Right kidney (tissue), 1 donor: ENCODE results near the gene PTPRG.

Source experiments
- DNase-seq: peaks from one replicate; pipeline ENCODE4 v3.0.0-alpha.2; 2016

The PTPRG gene

DNA sequence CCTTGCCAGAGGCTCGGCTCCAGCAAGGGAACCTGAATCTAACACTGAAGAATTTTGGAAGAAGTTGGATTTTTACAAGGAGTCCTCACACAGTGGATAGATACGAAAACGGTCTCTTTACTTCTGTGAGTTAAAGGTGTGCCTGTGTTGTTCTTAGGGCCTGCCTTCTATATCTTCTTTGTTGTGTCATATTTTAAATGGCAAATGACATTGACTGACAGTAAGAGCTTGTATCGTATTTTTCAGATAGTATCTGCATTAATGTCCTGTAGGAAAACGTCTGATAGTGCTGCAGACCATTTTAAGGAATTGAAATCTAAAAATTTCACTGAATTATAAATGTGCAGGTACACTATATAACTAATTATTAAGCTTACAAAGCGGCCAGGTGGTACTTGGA, 56.3 kb downstream of the PTPRG start:
- no peak for DNase-seq

GRCh38 chr3:61618231-61618630, 56.9 kb downstream of the PTPRG start:
- DNase-seq, result no peak

DNA sequence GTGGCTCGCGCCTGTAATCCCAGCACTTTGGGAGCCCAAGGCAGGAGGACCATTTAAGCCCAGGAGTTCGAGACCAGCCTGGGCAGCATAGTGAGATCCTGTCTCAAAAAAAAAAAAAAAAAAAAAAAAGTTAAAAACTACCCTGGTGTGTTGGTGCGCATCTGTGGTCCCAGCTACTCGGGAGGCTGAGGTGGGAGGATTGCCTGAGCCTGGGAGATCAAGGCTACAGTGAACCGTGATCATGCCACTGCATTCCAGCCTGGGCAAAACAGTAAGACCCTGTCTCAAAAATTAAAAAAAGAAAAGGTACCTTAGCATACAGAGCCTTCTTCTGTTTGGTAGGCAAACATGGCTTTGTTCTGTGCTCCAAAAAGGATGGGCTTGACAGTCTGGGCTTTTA, 57.5 kb downstream of the PTPRG start:
- DNase-seq, result no peak

GRCh38 chr3:61620073-61620472, 58.7 kb downstream of the PTPRG start:
- DNase-seq, result no peak

DNA sequence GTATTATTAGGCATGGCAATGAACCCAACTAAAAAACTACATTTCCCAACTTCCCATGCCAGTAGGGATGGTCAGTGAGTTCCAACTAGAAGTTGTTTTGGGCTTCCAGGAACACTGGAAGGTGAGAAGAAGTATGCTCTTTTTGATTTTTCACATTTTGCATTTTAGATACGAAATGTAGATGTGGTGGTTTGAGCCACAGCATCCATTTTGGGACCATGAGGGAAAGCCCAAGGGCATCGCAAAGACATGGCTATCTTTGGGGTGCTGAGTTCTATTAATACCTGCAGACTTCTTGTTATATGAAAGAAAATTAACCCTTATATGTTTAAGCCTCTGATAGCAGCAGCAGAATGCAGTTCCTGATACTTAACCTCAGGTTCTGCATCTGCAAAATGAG, 62.9 kb downstream of the PTPRG start:
- no peak for DNase-seq

GRCh38 chr3:61625429-61625828, 64.1 kb downstream of the PTPRG start:
- no peak for DNase-seq

GRCh38 chr3:61626484-61626883, 65.1 kb downstream of the PTPRG start:
- DNase-seq, result no peak

DNA sequence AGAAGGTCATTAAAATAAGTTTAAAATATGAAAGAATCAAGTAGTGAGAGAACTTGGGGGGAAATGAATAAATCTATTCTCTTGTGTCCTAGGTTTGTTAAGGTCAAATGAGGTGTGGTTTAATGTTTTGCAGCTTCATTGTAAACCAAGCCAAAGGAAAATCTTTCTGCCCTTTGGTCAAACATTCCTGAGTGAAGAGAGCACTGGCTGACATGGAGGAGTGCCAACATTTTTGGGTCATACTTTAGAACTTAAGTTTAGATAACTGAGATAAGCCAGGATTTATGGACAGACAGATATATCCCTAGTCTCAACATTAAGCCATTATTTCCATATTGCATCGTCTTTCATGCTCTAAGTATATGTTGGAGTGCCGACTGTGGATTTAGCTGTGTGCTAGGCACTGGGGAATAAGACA, 66.4 kb downstream of the PTPRG start:
- no peak for DNase-seq

DNA sequence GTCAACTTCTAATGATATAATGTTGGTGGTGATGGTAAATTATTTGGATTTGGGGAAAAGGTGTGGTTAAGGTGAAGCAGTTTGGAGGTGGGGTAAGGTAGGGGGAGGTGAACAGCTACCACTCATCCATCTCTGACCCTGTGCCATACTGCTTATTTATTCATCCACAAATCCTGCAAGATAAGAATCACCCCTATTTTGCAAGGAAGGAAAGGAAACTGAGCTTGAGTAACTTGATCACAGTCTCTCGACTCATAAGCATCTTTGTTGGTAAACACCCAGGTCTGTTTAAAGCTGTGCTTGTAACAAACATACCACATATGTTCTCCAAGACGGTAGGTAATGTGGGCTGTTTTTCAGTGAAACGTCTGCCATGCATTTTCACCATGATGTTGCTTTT, 67.3 kb downstream of the PTPRG start:
- no peak for DNase-seq

- no peak for DNase-seq
Observed at GRCh38 chr3:61629442-61629841, 68.1 kb downstream of the PTPRG start.

DNA sequence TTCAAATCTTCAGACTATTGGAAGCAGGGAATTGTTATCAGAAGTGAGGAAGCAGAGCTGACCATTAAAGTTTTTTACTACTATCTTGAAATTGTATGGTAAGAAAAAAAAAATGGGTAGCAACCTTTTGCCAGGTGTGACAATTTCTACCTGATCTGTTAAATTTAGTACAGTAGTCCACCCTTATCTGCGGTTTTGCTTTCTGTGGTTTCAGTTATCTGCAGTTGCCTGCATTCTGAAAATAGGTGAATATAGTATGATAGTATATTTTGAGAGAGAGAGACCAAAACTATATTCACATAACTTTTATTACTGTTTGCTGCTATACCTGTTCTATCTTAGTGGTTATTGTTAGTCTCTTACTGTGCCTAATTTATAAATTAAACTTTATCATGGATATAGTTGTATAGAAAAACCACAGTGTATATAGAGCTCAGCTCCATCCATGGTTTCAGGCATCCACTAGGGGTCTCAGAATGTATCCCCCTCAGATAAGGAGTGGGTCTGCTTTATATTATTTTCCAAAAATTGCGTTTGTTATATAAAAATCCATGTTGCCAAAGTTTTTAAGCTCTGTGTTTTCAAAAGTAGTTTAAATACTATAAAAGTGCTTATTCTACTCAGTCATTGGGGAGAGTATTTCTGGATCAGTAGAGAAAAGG, 69.9 kb downstream of the PTPRG start:
- DNase-seq, result no peak

GRCh38 chr3:61632568-61633175, 71.3 kb downstream of the PTPRG start:
- no peak for DNase-seq

GRCh38 chr3:61634678-61635077, 73.3 kb downstream of the PTPRG start:
- DNase-seq, result no peak

- DNase-seq, result no peak
Observed at GRCh38 chr3:61637088-61638051, 76.0 kb downstream of the PTPRG start.

GRCh38 chr3:61638741-61639140, 77.4 kb downstream of the PTPRG start:
- DNase-seq, result no peak

- DNase-seq, result no peak
Observed at GRCh38 chr3:61639991-61640390, 78.6 kb downstream of the PTPRG start.

GRCh38 chr3:61645148-61645547, 83.8 kb downstream of the PTPRG start:
- DNase-seq, result no peak

GRCh38 chr3:61646360-61646759, 85.0 kb downstream of the PTPRG start:
- DNase-seq, result no peak

DNA sequence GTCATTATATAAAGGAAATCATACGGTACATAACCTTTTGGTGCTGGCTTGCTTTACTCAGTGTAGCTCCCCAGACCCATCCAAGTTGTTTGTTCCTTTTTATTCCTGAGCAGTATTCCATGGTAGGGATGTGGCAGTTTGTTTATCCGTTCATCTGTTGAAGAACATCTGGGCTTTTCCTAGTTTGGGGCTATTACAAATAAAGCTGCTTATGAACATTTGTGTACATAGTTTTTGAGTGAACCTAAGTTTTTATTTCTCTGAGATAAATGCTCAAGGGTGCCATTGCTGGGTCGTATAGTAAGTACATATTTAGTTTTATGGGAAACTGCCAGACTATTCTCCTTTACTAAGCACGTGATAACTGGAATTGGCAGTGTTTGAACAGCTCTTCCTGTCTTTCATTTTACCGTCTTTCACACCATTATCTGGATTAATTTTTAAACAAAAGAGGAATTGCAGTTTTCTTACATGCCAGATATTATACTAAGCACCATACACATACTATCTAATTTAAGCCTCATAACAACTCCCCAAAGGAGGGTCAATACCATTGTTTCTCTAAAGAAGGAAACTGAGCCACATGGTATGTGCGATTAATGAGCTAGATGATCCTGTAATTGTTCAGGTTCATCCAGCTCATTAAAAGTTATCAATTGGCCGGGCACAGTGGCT, 85.6 kb downstream of the PTPRG start:
- no peak for DNase-seq

DNA sequence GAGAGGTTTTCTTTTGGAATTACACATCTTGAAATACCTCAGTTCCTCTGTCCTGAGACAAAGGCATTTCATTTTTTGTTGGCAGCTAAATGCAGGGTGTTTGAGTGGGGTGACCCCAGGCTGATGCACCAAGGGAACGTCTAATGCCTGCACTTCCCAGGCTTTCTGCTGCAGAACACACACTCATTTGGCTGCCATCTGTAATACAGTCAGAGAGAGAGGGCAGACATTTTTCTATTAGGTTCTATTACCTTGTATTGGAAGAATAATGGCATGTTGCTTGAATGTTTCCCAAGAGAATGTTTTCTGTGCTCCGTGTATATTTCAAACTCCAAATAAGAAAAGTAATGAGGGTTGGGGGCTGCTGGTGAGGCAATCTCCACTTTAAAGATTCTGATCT, 87.1 kb downstream of the PTPRG start:
- no peak for DNase-seq

DNA sequence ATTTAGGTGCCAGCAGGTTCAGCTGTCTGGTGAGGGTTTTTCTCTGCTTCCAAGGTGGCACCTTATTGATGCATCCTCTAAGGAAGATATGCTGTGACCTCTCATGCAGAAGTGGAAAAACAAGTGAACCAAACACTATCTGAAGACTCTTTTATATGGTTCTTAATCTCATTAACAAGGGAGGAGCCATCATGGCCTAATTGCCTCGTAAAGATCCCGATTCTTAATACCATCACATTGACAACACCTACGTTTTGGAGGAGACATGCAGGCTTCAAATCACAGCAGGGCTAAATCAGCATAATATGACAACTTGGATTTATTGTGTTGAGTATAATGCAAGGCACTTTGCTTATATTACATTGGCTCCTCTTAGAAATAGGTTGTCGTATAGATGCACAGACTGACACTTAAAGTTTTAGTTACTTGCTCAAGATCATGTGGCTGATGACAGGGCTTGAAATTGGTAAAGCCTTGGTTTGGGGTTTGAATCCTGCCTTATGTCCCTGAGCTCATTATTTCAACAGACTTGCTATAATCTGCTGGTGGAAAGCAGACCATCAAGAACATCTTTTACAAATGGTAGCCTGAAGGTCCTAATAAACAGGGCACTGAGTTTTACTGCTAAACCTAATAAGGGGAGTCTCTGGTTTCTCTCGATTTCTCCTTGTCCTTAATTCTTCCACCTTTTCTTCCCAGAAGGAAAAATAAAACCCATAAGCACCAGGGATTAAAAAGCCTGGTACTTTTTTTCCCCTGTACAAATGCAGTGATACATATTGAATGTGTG, 88.2 kb downstream of the PTPRG start:
- no peak for DNase-seq

DNA sequence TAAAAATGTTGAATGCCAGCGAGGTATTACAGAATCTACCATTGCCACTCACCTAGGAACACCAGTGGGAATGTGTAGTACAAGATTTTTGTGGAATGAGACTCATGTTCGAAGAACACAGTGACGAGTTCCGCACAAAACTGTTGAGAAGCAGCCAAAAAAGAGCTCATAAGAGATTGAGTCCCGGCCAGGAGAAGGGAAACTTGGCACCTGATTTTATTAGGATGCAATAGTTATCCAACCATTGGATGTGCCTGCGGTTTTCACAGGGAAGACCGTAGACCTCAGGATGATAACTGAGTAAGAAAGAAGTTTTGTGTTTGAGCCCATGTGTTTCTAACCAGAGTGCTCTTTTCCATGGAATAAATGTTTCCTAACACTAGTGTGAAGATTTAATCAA, 88.9 kb downstream of the PTPRG start:
- no peak for DNase-seq
